ENCODE results near the gene MAOB.

DNA sequence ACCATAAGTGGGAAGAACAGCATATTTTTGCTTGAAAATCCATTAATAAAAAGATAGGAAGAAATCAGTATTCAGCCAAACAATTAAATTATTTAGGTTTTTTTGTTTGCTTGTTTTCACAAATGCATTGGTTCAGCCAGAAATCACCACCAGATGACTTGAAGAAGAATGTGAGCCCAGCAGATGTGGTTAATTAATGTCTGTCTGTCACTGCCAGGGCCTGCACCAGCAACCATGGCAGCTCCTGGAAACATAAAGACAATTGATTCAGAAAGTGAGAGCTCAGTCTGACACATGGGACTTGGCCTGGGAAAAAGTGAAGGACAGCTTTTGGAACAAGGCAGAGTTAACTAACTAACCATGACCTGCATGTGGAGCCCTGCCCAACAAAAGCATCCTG lies 74.0 kb downstream of the MAOB start:
- TF ChIP-seq ZFP3 (CRISPR knock-in tag; IDR thresholded peaks at IDR 0.05) (no peak), CSDC2 (CRISPR knock-in tag; IDR thresholded peaks at IDR 0.05) (no peak), SNAI2 (CRISPR knock-in tag; IDR thresholded peaks at IDR 0.05) (no peak), GLIS3 (CRISPR knock-in tag; IDR thresholded peaks at IDR 0.05) (no peak), ZFP30 (CRISPR knock-in tag; IDR thresholded peaks at IDR 0.05) (no peak), ISL1 (CRISPR knock-in tag; IDR thresholded peaks at IDR 0.05) (no peak), ESRRG (CRISPR knock-in tag; IDR thresholded peaks at IDR 0.05) (no peak), RARB (CRISPR knock-in tag; IDR thresholded peaks at IDR 0.05) (no peak)
- TF ChIP-seq, protein P1, sequence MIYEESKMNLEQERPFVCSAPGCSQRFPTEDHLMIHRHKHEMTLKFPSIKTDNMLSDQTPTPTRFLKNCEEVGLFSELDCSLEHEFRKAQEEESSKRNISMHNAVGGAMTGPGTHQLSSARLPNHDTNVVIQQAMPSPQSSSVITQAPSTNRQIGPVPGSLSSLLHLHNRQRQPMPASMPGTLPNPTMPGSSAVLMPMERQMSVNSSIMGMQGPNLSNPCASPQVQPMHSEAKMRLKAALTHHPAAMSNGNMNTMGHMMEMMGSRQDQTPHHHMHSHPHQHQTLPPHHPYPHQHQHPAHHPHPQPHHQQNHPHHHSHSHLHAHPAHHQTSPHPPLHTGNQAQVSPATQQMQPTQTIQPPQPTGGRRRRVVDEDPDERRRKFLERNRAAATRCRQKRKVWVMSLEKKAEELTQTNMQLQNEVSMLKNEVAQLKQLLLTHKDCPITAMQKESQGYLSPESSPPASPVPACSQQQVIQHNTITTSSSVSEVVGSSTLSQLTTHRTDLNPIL (CRISPR knock-in tag; IDR thresholded peaks at IDR 0.05; ENCODE audit: low read depth), result no peak
